K562 (cell line): ENCODE data around the gene LAIR2. TPM values are rescaled to one million over a fixed set of nuclear protein-coding genes. Genes with fewer than 3 reads are reported as not detected.

Experiments
- ATF7 ChIP-seq: fragments of 450-650 bp; IDR thresholded peaks from 2 replicates; pipeline ENCODE4 v1.7.1; 2014; ENCODE audit warnings: mild to moderate bottlenecking, moderate library complexity
- CREB1 ChIP-seq, 2 experiments: sonication (generic) in 1 of 2; formaldehyde crosslinking in 1 of 2; IDR thresholded peaks; 2 replicates each; pipeline versions ENCODE4 v1.6.1 to v1.8.0; 2012 to 2022; ENCODE audit warnings: inconsistent platforms in 1 of 2, mild to moderate bottlenecking in 1 of 2, missing genetic modification reagents in 1 of 2, moderate library complexity in 1 of 2
- GABPA ChIP-seq: fragments of 200-800 bp; sonication (Bioruptor generic); conservative IDR thresholded peaks from 2 replicates; pipeline ENCODE4 v1.6.1; 2016; ENCODE audit warnings: low read depth, missing genetic modification characterization, missing compliant biosample characterization
- KDM5B ChIP-seq: fragments of 200-600 bp; sonication (generic); IDR thresholded peaks from 2 replicates; pipeline ENCODE4 v1.6.1; 2012; ENCODE audit warnings: low read depth, mild to moderate bottlenecking, moderate library complexity, low read length, control low read depth, inconsistent platforms; ENCODE audit not compliant: insufficient replicate concordance
- NR4A1 ChIP-seq, 2 experiments: fragments of 250-450 bp in 1 of 2; fragments of 450-650 bp in 1 of 2; sonication (Bioruptor Pico) in 1 of 2; IDR thresholded peaks; 2 replicates each; pipeline versions ENCODE4 v1.4.0 to v1.6.1; 2016 to 2020; ENCODE audit warnings: mild to moderate bottlenecking in 2 of 2, missing compliant biosample characterization in 1 of 2, missing genetic modification characterization in 1 of 2, moderate library complexity in 1 of 2
- PYGO2 ChIP-seq: fragments of 450-650 bp; IDR thresholded peaks from 2 replicates; pipeline ENCODE4 v1.6.1; 2016; ENCODE audit warnings: mild to moderate bottlenecking, missing genetic modification characterization, moderate library complexity, missing compliant biosample characterization
- RB1 ChIP-seq: fragments of 450-650 bp; IDR thresholded peaks from 2 replicates; pipeline ENCODE4 v1.6.1; 2017; ENCODE audit warnings: low read depth, mild to moderate bottlenecking
- RUNX1 ChIP-seq: sonication (generic); IDR thresholded peaks from 2 replicates; pipeline ENCODE4 v1.6.1; 2016; ENCODE audit warnings: antibody characterized with exemption, low read depth
- SNRNP70 ChIP-seq: fragments of 200-400 bp; formaldehyde crosslinking; optimal IDR thresholded peaks from 2 replicates; pipeline ENCODE3; 2017; ENCODE audit warnings: low read depth, low read length
- polyA plus RNA-seq, 8 experiments: library from polyadenylated mRNA; depleted of rRNA in 4 of 8; stranded (reverse) in 5 of 8; unstranded in 3 of 8; fragments of >200 nt; fragmentation: Nextera tagmentation in 2 of 8; fragmentation: Illumina TruSeq in 1 of 8; extraction: Ambion mirVana in 2 of 8; extraction: Trizol in 1 of 8; gene quantifications; 2 replicates each; pipeline versions ENCODE4 v1.2.1 to v1.2.3, GENCODE V29; 2011 to 2014; ENCODE audit warnings: inconsistent platforms in 1 of 8, missing spikeins in 1 of 8
- total RNA-seq, 7 experiments: library from RNA; depleted of rRNA in 6 of 7; stranded (reverse); fragments of >200 nt in 6 of 7; fragmentation: Illumina TruSeq in 2 of 7; extraction: Trizol in 2 of 7; gene quantifications; 2 replicates each; pipeline versions ENCODE4 v1.2.1 to v1.2.3, GENCODE V29; 2011 to 2021; ENCODE audit warnings: low replicate concordance in 1 of 7
- TF ChIP-seq, protein P1 (sequence below): sonication (generic); formaldehyde crosslinking; IDR thresholded peaks from 2 replicates; pipeline ENCODE4 v1.8.1; 2022; ENCODE audit warnings: missing genetic modification reagents
- TF ChIP-seq, protein P2 (sequence below): sonication (generic); formaldehyde crosslinking; IDR thresholded peaks from 2 replicates; pipeline ENCODE4 v1.8.1; 2023; ENCODE audit warnings: mild to moderate bottlenecking, missing genetic modification reagents
- TF ChIP-seq, protein P3 (sequence below): sonication (generic); formaldehyde crosslinking; IDR thresholded peaks from 2 replicates; pipeline ENCODE4 v1.8.0; 2022; ENCODE audit warnings: missing genetic modification reagents, mild to moderate bottlenecking, borderline replicate concordance

The LAIR2 gene
- total and polyA plus RNA-seq, 9 of the 15 experiments (the other 6 are each of a cell fraction or from before 2014, with no cell fraction given) = not detected

DNA sequence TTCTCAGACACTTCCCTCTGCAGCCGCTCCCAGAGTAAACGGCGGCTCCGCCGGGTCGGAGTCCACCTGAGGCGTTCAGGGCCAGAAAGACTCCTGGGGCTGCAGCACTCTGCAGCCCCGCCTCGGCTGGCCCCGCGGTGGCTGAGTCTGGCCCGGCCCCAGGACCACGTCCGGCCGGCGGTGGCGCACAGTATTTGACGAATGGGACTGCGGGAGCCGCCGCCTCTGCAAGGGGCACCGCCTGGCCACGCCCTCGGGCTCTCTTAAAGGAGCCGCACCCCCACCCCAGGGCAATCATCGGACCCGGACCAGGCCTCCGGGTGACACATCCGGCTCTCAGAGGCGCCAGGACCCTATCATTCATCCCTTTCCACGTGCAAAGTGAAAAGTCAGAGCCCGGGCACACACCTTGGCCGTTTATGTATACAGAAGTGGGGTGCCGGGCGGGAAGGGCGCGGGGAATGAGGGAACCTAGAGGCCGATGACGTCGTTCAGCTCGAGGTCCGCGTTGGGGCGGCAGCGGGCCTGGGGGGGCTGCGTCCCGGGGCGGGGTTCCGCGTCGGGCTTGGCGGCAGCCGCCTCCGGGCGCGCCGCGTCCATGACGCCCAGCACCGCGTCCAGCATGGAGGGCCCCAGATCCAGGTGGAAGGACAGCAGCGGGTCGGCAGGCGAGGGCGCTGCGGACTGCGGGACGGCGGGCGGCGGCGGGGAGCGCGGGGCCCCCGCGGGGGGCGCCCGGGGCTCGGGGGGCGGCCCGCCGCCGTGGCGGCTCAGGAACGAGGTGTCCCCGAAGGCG is 37.8 kb upstream of the LAIR2 start (continued):
- no peak for TF ChIP-seq NR4A1 (CRISPR knock-in tag; IDR thresholded peaks at IDR 0.05)
- TF ChIP-seq NR4A1 (tag; IDR thresholded peaks at IDR 0.05) = no peak
- TF ChIP-seq, protein P1, sequence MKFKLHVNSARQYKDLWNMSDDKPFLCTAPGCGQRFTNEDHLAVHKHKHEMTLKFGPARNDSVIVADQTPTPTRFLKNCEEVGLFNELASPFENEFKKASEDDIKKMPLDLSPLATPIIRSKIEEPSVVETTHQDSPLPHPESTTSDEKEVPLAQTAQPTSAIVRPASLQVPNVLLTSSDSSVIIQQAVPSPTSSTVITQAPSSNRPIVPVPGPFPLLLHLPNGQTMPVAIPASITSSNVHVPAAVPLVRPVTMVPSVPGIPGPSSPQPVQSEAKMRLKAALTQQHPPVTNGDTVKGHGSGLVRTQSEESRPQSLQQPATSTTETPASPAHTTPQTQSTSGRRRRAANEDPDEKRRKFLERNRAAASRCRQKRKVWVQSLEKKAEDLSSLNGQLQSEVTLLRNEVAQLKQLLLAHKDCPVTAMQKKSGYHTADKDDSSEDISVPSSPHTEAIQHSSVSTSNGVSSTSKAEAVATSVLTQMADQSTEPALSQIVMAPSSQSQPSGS = 0 out of 2 replicates have a peak, but pooled peaks have one; percentile 29
- no peak for TF ChIP-seq RUNX1
- TF ChIP-seq, protein P2, sequence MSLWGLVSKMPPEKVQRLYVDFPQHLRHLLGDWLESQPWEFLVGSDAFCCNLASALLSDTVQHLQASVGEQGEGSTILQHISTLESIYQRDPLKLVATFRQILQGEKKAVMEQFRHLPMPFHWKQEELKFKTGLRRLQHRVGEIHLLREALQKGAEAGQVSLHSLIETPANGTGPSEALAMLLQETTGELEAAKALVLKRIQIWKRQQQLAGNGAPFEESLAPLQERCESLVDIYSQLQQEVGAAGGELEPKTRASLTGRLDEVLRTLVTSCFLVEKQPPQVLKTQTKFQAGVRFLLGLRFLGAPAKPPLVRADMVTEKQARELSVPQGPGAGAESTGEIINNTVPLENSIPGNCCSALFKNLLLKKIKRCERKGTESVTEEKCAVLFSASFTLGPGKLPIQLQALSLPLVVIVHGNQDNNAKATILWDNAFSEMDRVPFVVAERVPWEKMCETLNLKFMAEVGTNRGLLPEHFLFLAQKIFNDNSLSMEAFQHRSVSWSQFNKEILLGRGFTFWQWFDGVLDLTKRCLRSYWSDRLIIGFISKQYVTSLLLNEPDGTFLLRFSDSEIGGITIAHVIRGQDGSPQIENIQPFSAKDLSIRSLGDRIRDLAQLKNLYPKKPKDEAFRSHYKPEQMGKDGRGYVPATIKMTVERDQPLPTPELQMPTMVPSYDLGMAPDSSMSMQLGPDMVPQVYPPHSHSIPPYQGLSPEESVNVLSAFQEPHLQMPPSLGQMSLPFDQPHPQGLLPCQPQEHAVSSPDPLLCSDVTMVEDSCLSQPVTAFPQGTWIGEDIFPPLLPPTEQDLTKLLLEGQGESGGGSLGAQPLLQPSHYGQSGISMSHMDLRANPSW (CRISPR knock-in tag) = no peak
- TF ChIP-seq CREB1 (IDR thresholded peaks at IDR 0.05) = peak; percentile 94
- TF ChIP-seq CREB1 (CRISPR knock-in tag; IDR thresholded peaks at IDR 0.05) = peak; percentile 93
- no peak for TF ChIP-seq PYGO2 (tag)
- TF ChIP-seq, protein P3, sequence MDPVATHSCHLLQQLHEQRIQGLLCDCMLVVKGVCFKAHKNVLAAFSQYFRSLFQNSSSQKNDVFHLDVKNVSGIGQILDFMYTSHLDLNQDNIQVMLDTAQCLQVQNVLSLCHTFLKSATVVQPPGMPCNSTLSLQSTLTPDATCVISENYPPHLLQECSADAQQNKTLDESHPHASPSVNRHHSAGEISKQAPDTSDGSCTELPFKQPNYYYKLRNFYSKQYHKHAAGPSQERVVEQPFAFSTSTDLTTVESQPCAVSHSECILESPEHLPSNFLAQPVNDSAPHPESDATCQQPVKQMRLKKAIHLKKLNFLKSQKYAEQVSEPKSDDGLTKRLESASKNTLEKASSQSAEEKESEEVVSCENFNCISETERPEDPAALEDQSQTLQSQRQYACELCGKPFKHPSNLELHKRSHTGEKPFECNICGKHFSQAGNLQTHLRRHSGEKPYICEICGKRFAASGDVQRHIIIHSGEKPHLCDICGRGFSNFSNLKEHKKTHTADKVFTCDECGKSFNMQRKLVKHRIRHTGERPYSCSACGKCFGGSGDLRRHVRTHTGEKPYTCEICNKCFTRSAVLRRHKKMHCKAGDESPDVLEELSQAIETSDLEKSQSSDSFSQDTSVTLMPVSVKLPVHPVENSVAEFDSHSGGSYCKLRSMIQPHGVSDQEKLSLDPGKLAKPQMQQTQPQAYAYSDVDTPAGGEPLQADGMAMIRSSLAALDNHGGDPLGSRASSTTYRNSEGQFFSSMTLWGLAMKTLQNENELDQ (CRISPR knock-in tag) = no peak
- no peak for TF ChIP-seq SNRNP70
- peak; percentile 88 for TF ChIP-seq ATF7
- TF ChIP-seq RB1 = peak; percentile 6; the same call in 1 of the 2 replicates
- TF ChIP-seq GABPA (tag) = peak; percentile 71
- TF ChIP-seq KDM5B = peak; percentile 55
